ENCODE data around the gene RAI14.

The RAI14 gene

DNA sequence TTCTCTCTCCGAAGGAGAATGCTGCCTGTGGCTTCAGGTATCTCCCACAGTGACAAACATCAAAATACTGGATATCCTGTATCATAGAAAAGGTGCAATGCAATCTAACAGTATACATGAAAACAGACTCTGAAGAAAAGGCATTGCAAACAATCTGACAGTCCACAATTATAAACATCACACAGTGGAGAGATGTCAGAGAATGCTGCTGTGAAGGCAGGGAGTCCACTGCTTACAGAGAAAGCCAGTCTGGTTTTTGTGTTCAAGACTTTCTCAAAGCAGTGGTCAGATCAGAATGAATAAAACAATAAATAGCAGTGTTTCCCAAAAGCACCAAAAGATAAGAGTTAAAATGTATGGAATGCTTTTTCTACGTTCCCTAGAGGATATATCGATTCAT is 211.5 kb downstream of the RAI14 start:
- Histone ChIP-seq H3K36me3 (ENCODE audit: insufficient read depth, low read length) (no peaks in the 10 kb centered on the region), H3K9me3 (ENCODE audit: low read length) (no peaks in the 10 kb centered on the region)

DNA sequence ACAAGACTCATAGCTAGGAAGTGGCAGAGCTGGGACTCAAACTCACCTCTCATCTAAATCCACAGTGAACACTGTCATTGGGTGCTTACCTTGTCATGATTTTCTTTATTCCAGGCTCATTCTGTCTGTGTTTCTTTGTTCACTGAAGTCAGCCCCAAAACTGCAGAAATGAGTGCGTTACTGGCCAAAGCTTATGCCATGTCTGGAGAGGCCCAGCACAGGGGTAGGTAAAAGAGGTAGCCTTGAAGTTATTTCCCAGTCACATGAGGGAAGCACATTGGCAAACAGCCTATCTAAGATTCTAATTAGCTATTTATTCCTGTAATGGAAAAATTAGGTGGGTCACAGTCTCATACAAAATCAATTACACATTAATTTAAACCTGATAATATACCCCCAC is 212.7 kb downstream of the RAI14 start:
- H3K4me3 ChIP-seq (ENCODE audit: low read length): no peak overlapping the region
- no peaks in the 10 kb centered on the region for H3K27me3 ChIP-seq (ENCODE audit: insufficient read depth, low read length)
- no peaks in the 10 kb centered on the region for H3K9me3 ChIP-seq (ENCODE audit: low read length)
- peaks cover 13% of the 10 kb centered on the region for H3K4me1 ChIP-seq (ENCODE audit: insufficient read depth, low read length)
- no peak overlapping the region for H2AFZ ChIP-seq (ENCODE audit: low read depth, low read length)
- H3K36me3 ChIP-seq (ENCODE audit: insufficient read depth, low read length): no peaks in the 10 kb centered on the region

More for the DNA sequence above, 211.5 kb downstream of the RAI14 start:
- Histone ChIP-seq H3K4me1 (ENCODE audit: insufficient read depth, low read length) (peaks cover 13% of the 10 kb centered on the region), H3K27me3 (ENCODE audit: insufficient read depth, low read length) (no peaks in the 10 kb centered on the region), H3K4me3 (ENCODE audit: low read length) (no peak overlapping the region), H2AFZ (ENCODE audit: low read depth, low read length) (no peak overlapping the region)

DNA sequence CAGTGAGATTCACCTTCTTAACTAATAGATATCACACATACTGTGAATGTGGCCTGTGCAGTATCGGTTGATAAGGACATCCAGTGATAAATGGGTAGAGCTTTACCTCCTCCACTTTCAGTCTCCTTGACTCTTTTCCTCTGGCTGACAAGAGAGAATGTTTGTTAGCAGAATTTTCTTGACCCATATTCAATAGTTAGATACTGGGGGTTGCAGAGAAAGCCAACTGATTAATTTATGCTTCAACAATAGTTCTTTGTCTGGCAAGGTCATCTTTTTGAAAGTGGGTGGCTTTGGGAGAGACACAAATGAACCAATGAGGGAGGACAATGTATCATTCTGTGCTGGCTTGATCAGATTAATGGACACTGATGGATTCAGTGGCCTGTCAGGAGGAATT is 213.1 kb downstream of the RAI14 start:
- no peak overlapping the region for H3K4me3 ChIP-seq (ENCODE audit: low read length)
- H3K36me3 ChIP-seq (ENCODE audit: insufficient read depth, low read length): no peaks in the 10 kb centered on the region
- H3K27me3 ChIP-seq (ENCODE audit: insufficient read depth, low read length): no peaks in the 10 kb centered on the region
- H3K9me3 ChIP-seq (ENCODE audit: low read length): no peaks in the 10 kb centered on the region
- H3K4me1 ChIP-seq (ENCODE audit: insufficient read depth, low read length): peaks cover 13% of the 10 kb centered on the region
- H2AFZ ChIP-seq (ENCODE audit: low read depth, low read length): no peak overlapping the region

DNA sequence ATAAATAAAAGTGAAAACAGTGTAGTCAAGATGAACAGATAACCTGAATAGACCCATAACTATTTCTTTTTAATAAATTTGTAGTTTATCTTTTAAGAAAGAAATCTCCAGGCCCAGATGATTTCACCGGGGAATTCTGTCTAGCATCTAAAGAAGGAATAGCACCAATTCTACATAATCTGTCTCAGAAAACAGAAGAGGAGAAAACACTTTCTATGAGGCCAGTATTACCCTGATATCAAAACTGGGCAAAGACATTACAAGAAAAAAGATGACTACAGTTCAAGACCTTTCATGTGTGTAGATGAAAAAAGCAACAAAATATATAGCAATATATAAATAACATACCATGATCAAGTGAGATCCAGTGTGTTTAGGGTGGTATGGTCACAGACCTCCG is 214.3 kb downstream of the RAI14 start:
- Histone ChIP-seq H3K9me3 (ENCODE audit: low read length) (no peaks in the 10 kb centered on the region), H3K27me3 (ENCODE audit: insufficient read depth, low read length) (no peaks in the 10 kb centered on the region), H3K36me3 (ENCODE audit: insufficient read depth, low read length) (no peaks in the 10 kb centered on the region), H3K4me3 (ENCODE audit: low read length) (no peak overlapping the region), H2AFZ (ENCODE audit: low read depth, low read length) (no peak overlapping the region), H3K4me1 (ENCODE audit: insufficient read depth, low read length) (peaks cover 13% of the 10 kb centered on the region)

DNA sequence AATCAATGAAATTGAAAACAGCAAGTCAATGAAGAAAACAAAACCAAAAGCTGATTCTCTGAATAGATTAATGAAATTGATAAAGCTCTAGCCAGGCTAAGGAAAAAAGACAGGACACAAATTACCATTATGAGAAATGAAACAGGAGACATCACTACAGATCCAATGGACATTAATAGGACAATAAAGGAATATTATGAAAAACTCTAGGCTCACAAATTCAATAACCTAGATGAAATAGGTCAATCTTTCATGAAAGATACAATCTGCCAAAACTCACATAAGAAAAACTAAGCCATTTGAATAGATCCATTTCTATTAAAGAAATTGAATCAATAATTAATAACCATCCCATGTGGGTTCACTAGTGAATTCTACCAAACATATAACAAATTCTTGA is 220.1 kb downstream of the RAI14 start:
- H3K4me1 ChIP-seq (ENCODE audit: insufficient read depth, low read length): no peaks in the 10 kb centered on the region
- no peaks in the 10 kb centered on the region for H3K36me3 ChIP-seq (ENCODE audit: insufficient read depth, low read length)
- no peak overlapping the region for H3K4me3 ChIP-seq (ENCODE audit: low read length)
- no peaks in the 10 kb centered on the region for H3K27me3 ChIP-seq (ENCODE audit: insufficient read depth, low read length)
- H3K9me3 ChIP-seq (ENCODE audit: low read length): no peaks in the 10 kb centered on the region
- H2AFZ ChIP-seq (ENCODE audit: low read depth, low read length): no peak overlapping the region

DNA sequence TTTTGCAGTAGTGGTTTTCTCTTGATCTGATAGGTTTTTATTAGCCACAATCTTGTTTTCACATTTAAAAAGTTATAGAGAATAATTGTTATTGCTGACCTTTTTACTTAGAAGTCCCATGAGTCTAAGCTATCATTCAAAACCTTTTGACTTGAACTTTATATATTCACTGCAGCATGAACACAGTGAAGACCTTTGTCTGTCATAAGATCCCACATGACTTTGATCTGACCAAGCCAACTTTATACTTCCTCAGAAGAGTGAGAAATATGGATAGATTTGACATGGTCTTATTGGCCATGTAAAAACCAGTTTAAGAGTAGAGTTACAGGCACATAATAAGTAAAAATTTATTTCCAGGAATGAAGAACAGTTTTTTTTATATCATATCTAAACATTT is 225.1 kb downstream of the RAI14 start:
- no peak overlapping the region for H2AFZ ChIP-seq (ENCODE audit: low read depth, low read length)
- H3K4me1 ChIP-seq (ENCODE audit: insufficient read depth, low read length): no peaks in the 10 kb centered on the region
- no peaks in the 10 kb centered on the region for H3K27me3 ChIP-seq (ENCODE audit: insufficient read depth, low read length)
- H3K4me3 ChIP-seq (ENCODE audit: low read length): no peak overlapping the region
- H3K9me3 ChIP-seq (ENCODE audit: low read length): no peaks in the 10 kb centered on the region
- no peaks in the 10 kb centered on the region for H3K36me3 ChIP-seq (ENCODE audit: insufficient read depth, low read length)
